GM19438 (cell line): Measurements from ENCODE around the gene CASTOR1.

Experiments
- ATAC-seq: cut with Tn5 transposase; IDR thresholded peaks from one replicate; pipeline ENCODE4 v1.9.1; 2021; ENCODE audit warnings: low read depth; ENCODE audit not compliant: unreplicated experiment

CASTOR1 gene

DNA sequence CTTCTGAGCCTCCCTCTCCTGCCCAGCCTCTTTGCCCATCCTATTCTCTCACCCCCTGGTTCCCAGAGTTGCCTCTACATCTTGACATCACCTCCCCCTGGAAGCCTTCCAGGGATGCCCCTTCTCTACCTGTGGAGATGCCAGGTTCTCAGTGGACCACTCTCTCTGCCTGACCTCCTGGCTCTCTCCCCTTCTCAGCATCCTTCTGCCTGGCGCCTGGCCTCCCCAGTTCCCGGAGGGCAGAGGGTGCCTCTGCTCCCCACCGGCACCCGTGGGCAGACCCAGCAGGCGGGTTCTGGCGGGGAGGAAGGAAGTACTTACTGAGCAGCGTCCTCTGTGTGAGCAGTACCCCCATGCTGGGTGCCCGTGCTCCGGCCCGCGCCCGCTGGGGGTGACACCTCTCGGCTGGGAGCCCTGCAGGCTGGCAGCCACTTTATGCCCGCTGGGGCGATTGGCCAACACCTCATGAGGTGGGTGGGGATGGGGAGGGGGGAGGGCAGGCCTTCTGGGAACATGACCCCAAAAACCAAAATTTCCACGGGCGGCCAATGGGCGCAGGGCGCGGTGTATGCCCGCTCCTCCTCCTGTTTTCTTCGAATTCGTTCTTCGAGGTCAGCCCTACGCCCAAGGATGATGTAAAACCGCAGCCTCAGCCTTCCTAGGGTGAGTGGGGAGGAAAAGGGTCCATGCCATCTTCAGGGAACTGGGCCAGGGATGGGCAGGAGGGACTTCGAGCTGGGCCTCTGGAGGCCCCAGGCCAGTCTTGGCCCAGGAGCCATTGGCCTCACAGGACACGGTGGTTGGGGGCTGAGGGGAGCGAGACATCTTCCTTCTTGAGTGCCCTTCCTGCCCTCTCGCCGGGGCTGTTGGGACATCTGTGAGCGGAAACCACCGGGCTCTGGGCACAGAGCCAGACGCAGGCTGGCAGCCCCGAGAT is 22.6 kb downstream of the CASTOR1 start, which contains the start of gene OSM:
OSM (minus strand) TSS at position 407 of the 937 bp plus-strand sequence; CDS start at position 355, 52 bp downstream.
- no peak for ATAC-seq

DNA sequence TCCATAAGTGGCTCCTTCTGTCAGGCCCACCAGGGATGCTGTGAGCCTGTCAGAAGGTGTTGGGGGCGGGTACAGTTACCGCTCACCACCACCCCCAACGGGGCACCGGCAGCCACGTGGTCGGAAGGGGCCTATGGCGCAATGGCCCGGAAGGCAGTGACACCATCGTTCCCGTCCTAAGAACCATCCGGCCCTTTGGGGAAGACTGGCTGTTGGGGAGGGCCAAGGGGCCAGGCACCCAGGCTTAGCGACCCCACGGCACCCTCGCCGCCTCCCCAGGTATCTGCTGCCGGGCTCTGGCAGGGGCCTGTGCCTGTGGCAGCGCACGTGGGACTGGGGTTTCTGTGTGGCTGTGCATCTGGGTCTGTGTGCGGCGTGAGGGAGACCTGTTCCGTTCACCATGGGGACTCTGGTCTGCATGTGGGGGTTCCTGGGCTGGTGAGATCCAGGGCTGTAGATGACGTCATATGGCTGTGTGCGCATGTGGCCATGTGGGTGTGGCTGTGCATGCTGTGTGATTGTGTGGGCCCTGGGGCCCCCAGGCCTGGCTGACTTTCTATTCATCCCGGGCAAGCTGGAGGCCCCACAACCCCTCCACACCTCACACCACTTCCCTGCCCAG is 23.4 kb downstream of the CASTOR1 start:
- peak; percentile 59 for ATAC-seq

DNA sequence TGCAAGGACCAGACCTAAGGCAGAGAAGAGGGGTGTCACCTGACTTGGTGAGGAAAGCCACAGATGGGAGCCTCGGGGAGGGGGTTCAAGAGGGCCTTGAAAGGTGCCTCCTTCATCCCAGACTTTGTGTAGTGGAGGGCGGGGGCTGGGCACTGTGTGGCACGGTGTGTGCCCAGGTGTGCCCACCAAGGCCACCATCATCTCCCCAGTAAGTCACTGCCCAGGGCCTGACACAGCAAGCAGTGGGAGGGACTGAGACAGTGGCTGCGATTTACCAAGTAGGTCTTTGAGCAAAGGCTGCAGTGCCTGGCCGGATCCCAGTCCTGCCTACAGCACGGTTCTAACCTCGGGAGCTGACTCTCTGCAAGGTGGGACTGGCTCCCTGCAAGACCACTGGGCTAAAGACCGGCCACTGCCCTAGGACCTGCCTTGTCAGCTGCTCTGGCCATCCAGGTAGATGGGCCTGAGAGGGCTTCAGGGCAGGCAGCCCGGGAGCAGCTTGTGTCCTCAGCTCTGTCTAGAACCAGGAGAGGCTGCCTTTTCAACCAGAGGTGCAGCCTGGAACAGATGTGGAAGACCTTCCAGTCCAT is 24.1 kb downstream of the CASTOR1 start:
- no peak for ATAC-seq

DNA sequence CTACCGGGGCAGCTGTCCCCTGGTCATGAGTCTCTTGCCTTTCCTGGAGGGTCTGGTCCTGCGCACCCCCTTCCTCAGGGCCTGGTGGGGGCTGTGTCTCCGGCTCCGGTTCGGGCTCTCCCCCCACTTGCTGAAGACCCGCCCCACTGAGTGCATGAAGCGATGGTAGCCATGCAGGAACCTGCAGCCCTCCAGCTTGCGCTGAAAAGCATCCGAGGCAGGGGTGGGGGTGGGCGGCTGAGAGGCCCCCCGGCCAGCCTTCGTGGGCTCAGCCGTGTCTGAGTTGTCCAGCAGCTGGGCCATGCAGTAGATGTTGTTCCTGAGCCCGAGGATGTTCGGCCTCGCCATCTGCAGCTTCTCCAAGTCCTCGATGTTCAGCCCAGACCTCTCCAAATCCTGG is 25.4 kb downstream of the CASTOR1 start:
- ATAC-seq = no peak

DNA sequence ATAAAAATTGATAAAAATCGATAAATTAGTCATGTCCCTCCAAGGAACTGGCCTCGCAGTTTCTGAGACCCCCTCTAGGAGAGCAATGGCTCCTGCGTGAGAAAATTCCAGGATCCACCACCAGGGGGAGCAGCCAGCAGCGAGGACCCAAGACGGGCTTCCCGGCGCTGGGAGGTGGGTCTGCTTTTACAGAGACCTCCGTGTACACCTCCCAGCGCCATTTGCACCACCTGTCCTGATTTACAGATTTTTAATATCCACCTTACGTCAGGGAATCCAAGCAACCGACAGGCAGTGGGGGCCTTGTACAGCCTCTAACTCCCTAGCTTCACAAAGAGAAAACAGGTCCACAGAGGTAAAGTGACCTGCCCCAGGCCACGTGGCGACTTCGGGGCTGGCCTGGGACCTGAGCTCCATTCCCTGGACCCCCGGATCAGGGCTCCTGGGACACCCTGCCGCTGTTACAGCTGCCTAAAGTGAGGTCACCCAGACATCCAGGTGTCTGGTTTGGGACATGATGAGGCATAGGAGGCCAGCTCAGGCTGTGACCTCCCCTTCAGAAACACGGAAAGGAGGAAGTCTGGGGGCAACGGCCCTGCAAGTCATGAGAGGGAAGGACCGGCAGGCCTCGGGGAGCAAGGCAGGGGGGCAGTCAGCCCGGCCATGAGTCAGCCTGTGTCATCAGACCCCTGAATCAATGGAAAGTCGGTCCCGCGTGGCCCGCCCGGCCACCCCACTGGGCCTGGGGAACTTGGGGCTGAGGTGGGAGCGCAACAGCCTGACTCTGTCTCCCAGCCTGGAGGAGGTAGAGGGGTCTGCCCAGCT is 26.2 kb downstream of the CASTOR1 start:
- ATAC-seq = no peak

DNA sequence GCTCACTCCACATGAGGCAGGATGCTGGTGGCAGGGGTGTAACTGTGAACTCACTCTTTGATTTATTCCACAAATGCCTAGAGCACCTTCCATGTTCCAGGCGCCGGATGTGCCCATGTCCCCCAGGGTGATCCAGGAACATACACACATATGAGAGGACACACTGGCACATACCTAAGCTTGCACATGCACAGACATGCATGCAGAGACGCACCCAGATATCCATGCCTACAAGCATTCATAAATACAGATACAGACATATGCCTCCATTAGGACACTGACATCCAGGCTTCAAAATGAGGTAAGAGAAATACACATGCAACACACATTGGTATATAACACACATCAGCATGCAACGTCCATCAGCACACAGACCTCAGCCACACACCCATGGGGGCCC is 27.2 kb downstream of the CASTOR1 start:
- ATAC-seq = no peak

DNA sequence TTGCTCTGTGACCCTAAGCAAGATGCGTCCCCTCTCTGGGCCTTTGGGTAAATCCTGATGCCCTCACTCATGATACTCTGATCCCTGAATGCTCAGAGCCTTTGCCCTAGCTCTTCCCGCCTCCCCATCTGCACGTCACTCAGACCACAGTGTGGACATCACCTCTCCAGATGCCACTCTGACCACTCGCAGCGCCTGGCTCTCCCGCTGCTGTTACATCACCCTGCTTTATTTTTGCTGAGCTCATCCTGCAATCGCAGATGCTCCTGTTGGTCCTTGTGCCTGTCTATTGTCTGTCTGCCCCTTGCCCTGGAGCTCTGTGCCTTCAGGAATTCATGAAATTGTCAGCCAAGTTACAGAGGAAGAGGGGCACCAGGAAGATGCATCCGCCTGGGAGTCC is 28.2 kb downstream of the CASTOR1 start:
- no peak for ATAC-seq

DNA sequence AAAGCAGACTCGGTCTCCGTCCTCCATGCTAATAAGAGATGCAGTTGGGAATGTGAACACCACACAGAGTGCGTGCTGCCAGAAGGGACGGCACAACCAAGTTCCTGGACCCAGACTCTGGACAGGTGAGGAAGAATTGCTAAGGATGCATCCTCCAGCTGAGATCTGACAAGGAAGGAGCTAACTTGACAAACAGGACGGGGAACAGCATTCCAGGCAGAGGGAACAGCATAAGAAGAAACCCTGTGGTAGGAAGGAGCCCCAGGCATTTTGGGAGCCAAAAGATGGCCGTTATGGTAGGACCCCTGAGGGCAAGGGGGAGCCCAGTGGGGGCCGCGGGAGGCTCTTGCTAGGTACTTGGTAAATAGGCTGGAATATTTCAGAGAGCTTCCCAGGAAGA is 28.6 kb downstream of the CASTOR1 start:
- no peak for ATAC-seq

DNA sequence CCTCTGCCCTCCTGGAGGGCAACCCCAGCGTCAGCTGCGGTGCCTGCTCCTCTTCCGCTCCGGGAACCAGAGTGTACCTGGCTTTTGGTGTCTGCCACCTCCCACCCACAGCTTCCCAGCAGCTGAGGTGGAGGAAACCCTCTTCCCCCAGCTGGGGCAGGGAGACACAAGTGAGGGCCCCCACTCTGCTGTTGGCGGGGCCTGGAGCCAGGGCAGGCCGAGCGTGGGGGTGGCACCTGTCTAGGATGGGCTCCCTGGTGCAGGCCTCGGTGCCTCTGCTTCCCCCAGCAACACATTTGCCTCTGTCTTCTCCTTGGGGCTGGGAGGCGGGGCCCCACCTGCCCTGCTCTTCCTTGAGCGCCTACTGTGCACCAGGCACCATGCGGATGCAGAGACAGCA is 29.0 kb downstream of the CASTOR1 start:
- no peak for ATAC-seq

DNA sequence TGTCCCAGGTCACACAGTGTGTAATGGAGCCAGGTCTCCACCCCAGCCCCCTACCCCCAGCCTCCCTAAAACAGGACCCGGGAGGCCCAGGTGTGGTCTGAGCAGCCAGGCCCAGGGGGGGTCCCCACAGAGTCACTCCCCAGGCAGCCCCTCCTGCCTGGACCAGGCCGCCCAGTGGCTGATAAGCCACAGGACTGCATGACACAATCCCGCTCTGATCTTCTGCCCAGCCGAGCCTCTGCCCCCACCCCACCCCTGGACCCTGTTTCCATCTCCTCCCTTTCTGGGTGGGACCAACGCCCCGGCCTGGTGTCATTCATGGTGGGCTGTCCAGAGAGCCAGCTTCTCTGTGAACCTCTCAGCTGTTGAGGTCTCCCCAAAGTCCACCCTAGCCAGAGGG is 35.0 kb downstream of the CASTOR1 start:
- ATAC-seq = no peak

DNA sequence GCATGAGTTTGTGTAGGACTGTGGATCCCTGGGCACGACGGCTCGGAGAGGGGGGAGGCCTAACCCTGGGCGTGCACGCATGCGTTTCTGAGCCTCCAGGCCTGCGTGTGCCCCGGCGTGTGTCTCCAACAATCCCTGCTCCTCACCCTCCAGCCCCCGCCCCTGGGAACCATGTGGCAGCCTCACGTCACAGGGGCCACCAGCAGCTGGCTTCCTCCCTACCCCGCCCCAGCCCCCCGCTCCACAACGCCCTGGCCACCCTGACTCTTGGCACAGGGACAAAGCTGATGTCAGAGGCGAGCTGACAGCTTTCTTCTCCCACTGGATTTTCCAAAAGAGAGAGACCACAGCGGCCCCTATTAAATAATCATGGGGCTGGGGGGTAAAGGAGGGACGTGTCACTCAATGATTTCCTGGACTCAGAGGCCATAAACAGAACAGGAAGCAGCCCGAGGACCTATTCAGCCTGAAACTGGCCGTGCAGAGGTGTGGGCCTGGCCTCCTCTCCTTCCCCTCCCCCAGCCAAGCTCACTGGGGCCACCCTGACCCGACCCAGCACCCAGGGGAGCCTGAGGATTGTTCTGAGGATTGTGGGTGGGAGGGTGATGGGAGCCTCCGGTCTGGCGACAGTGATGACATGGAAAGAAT is 36.0 kb downstream of the CASTOR1 start:
- ATAC-seq = no peak

DNA sequence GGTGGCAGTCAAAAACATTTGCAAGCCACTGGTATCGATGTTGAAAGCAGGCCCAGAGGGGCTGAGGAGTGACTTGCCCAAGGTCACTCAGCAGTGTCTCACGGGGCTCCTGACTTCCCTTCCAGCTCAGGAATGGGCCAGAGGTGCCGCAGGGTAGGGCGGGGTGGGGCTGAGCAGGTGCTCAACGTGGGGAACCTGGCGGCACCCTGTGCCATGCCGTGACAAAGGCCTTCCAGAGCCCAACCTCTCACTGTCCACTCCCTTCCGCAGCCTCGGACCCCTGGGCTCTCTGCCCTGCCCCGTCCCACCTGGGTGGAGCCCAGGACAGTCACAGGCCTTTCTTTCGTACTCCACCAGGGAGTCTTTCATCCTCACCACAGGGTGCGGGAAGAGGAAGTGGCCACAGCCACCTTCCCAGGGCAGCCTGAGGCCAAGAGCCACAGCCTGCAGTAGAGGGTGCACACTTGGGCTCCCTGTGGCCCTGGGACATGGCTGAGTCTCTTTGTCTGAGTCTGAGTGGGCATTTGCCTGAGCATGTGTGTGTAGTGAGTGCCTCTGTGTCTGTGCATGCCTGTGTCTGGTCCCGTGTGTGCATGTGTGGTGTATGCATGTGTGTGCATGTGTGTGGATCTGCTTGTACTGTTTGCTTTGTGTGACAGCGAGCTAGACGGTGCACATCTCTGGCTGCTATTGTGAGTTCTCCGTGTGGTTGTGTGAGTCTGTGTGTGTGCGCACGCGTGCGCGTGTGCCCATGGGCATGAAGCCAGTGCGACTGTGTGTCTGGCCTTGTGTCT is 36.7 kb downstream of the CASTOR1 start:
- ATAC-seq = no peak

DNA sequence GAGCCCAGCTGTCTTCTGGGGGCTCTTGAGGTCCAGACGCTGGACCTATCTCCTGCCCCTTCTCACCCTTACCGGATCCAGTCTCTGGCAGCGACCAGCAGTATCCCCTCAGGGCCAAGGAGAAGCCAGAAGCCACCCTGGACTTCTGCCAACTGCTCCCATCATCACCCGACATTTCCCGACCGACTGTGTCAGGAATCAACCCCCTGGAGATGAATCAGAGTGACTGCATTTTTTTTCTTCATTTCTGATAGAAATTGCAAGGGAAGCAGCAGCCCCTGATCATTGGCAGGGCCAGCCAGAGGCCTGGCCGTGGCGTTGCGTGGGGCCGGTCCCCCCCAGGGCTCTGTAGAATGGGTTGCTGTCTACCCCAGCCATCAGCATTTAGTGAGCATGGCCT is 37.6 kb downstream of the CASTOR1 start:
- no peak for ATAC-seq

DNA sequence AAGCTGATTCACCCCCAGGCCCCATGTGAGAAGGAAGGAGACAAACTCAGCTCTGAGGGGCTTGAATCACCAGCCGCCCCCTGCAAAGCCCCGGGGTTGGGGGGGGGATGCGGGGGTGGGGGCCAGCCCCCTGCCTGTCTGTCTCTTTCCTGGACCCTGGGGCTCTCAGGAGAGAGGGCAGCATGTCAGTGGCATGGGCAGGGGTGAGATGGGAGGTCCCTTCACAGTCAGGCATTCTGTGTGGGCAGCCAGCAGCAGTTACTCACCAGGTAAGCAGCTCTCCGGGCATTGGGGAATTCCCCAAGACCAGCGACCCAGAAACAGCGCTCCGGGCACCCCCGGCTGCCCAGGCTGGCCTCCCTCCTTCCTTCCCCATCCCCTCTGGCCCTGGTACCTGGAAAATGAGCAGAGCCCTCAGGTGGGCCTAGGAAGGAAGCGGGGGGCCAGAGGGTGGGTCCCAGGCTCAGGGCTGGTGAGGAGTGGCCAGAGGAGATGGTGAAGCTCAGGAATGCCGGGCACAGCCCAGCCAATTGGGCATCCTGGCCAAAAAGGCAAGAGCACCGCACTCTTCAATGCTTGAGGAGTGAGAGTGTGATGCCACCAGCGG is 38.5 kb downstream of the CASTOR1 start:
- ATAC-seq = no peak

DNA sequence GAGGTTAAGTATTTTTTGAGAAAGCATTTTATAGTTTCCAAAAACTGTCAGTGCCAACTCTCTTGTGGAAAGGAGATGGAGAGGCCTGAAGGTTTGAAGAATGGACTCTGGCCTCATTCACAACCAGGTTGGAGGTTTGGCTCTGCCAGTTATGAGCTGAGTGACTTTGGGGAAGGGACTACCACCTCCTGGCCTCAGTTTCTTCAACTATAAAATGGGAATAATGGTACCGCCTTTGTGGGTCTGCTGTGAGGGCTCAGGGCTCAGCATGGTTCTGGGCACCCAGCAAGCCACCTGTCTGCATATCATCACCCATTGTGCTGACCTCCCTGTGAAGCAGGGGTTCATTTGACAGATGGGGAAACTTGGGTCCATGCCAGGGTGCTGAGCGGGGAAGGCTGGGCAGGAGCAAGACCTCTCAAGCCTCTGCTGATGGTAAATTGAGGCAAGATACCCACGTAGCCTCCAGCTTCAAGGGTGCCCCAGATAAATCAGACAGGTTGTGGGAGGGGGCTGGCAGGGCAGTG is 39.2 kb downstream of the CASTOR1 start:
- ATAC-seq = no peak

DNA sequence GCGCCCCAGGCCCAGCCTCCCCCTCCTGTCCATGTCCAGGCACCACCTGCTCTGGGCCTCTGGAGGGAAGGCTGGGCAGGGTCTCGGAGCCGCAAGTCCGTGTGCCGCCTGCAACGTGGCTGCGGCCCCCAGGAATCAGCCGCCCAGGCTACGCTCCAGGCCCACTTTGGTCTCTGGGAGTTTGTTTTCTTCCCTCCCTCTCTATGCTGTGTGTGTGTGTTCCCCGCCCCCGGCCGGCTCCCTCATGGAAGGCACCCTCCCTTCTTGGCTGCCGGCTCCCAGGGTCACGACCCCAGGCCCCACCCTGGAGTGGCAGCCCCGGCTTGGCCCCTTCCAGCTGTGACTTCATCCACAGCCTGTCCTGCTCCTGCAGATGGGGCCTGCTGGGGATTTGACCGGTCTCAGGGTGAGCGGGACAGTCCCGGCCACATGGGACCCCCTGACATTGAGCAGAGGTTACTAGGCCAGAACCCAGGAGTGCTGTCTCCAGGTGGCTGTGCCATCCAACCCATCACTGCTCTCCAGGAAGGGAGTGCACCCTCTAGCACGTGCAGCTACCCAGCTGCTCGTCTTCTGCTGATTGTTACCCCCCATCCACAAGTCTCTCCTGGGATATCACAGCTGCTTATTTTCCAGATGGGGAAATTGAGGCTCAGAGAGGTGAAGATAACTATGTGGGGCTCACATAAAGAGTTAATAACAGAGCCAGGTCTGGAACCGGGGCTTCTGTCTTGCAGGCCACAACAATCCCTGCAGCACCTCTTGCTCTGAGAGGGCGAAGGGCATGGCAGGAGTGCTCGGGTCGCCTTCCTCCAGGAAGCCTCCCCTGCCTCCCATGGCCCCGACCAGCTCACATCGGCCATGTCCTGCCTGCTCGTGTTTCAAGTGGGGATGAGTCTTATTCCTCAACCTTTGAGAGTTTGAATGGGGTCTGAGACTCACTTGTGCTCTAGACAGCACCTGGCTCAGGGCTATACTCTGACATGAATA is 40.0 kb downstream of the CASTOR1 start:
- ATAC-seq = no peak

DNA sequence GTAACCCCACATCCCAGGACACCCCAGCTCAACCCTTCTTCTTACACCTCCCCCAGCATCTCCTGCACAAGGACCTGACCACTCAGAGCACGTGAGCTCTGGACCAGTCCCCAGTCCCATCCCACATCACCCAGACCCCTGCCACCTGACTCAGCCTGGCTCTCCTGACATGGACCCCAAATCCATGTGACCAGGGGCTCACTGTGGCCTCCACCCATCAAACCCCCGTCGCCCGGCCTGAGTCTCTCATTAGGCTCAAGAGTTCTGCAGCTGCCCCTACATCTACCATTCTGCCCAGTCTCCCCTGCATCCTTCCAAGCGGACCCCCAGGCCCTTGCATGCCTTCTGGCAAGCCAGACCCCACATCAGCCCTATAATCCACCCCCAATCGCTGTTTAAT is 40.8 kb downstream of the CASTOR1 start:
- ATAC-seq = no peak

DNA sequence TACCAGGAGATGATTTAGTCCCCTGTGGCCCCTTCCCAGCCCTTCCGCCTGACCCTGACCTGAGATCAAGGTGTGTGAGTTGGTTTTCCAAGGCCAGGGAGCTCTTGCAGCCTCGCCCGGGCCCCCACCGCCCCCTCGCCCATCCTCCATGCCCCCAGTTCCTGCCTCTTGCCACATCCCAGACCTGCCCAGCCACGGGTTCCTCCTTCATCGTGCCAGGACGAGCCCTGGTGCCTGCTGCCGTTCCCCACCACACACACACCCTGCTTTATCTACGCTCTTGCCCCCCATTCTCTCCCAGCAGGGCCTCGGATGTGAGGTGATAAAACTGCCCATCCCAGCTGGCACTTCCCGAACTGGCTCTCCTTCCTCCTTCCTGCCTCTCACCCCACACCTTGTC is 41.3 kb downstream of the CASTOR1 start:
- ATAC-seq = no peak
